GM18526 (cell line): ENCODE results near the gene IGSF9B.

ENCODE experiments used
- POLR2A ChIP-seq: IDR thresholded peaks from 3 replicates; pipeline ENCODE4 v1.6.1; 2011; ENCODE audit not compliant: insufficient read length; ENCODE audit errors: extremely low read depth

IGSF9B gene

GRCh38 chr11:133910101-133910500 is 46.7 kb downstream of the IGSF9B start:
- no peak for TF ChIP-seq POLR2A

DNA sequence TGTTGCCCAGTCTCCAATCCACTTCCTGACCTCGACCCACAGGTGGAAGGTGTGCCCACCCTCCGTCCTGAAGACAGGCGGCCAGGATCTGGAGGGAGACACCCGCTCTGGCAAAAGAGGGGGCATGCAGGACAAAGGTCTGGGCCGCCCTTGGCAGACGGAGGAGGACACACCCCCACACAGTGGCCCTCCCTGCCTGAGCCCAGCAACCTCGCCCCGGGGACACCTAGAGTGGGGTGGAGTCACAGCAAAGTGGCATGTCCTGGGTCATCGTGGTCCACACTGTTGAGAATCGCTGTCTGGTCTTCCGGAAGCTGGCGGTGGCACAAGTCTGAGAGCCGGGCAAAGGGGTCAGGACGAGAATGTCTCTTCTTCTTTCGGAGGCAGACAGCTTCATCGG is 47.9 kb downstream of the IGSF9B start:
- no peak for TF ChIP-seq POLR2A

DNA sequence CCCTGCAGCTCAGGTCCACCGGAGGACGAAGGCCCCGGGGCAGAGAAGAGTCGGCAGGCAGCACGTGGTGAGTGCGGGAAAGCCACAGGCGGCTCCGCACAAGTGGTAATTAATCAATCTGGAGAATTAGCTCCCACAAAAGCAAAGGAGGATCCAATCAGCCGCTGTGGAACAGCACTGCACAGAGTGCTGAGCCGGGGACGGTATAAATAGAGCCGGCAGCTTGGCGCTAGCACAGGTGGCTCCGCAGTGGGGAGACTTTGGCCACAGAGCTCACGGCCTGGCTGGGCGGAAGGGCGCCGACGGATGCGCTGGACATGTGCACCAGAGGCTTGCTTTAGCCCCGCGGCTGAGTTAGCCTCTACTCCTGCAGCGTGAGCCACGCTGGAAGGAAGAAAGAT is 48.9 kb downstream of the IGSF9B start:
- no peak for TF ChIP-seq POLR2A

DNA sequence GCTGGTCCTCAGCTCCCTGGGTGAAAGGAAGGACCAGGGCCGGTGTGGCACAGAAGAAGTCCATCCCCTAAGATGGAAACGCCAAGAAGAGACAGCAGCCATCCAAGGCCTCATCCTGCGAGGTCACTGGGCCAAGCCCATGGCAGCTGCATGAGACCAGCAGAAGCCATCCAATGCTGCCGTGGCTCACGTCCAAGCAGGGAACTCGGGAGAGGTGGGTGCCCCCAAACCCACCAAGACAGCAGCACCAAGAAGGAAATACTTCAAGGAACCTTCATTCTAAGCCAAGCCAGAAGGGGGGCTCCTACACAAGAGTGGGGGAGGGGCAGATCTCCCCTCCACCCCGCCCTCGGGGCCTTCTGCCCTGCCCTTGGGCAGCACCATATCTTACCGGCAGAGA is 49.6 kb downstream of the IGSF9B start:
- TF ChIP-seq POLR2A = no peak

- no peak for TF ChIP-seq POLR2A
These were observed 50.0 kb downstream of the IGSF9B start for GRCh38 chr11:133906746-133907145.

DNA sequence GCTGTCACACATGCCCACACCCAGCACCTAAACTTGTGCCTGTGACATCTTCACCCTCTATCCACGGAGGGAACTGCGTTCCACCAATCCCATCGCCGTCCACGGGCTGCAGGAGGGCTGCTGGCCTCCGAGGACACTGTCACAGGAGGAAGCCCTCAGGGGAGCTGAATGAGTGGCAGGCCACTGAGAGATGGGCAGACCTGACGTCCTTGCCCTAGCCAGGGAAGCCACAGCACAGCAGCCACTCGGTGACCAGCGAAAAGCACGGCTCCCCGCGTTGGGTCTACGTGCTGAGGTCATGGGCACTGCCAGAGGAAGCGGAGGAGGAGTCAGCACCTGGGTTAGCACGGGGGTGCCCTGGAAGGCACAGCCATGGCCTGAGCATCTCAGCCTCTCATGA is 50.5 kb downstream of the IGSF9B start:
- TF ChIP-seq POLR2A = no peak

GRCh38 chr11:133905677-133906156 is 51.1 kb downstream of the IGSF9B start:
- TF ChIP-seq POLR2A = no peak

DNA sequence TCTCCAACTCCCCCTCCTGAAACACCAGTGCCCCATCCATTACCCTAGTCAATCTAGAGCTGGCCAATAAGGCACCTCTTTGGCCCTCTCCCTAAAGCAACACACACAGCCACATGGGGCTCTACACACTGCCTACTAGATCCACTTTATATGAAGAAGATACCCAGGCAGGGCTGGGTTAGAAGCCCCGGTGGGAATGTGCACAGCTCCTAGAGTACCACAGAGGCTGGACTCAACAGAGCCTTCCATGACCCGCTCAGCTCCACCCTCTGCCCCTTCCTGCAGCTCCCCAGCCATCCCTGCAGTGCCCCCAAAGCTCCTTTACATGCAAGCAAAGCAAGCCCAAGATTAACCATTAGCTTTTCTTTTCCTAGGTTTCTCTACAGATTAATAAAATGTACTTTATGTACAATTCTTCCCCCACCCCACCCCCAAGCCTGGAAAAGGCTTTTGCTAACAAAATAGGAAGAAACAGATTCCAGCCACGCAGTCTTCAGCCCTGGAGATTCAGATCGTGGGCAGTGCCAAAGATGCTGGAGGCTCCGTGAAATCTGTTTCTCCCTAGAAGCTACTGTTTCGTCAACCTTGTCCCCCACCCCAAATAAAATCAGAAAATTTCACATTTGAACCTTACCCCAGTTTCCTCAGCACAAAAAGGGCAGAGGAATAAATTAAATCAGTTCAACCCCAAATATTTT is 51.8 kb downstream of the IGSF9B start:
- TF ChIP-seq POLR2A = no peak

DNA sequence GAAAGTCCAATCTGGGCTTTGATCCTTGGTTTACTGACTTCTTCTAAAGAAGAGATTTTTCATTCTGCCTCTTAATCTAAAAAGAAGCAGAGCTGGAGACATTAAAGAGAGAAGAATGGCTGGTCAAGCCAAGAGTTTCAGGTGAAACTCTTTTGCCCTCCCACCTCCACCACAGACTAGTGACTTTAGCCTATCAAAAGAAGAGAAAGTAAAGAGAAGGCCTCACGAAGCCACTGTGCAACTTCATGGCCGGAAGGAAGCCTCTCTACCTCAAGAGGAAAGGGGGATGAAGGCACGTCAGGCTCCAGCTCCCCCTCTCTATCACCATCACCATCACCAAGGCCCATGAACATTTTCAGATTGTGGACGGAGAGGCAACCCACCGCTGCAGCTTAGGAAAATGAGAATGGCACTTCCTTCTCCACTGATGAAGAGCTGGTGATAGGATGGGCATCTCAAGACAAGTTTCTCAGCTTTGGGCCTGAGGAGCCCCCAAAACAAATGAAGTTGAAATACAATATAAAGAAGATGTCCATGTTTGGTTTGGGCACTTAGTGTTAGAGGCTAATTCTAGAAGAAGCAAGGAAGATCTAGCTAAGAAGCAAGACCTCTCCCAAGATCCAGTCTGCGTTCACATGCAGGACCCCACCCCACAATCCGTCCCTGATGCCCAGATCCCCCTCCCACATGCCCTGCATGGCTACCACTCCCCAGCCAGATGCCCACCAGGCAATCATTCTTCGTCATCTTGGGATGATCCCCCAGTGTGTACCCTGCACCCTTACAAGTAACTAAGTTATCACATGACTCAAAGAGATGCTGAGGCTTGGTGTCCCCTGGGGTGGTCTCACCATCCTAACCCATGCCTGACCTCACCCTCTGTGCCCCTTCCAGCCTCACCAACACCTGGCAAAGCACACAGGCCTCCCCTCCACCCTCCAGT is 52.6 kb downstream of the IGSF9B start:
- no peak for TF ChIP-seq POLR2A

GRCh38 chr11:133903056-133903455 is 53.7 kb downstream of the IGSF9B start:
- TF ChIP-seq POLR2A = no peak

DNA sequence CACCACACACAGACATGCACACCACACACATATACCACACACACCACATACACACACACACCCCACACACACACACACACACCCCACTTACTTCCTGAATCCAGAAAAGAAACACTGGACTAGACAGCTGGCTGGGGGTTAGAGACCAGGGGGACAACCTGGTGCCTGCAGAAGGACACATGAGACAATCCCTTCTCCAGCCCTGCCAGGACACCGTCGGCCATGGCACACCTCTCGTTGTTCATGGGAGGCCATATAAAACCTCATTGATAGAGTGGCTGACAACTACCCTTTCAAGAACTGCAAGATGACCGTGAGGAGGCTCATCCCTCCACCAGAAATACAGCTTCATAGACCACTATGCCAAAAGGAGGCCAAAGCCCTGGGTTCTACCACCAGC is 54.3 kb downstream of the IGSF9B start:
- TF ChIP-seq POLR2A = no peak

DNA sequence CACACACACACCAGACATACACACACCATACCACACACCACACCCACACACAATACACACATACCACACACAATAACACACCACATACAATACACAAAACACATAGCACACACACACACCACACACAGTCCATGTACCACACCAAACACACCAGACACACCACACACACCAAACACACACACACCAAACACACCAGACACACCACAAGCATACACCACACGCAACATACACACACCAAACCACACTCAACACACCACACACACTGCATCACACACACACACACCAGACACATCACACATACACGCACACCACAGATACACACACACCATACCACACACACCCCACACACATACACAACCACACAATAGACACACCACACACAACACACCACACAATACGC is 54.8 kb downstream of the IGSF9B start:
- no peak for TF ChIP-seq POLR2A

- no peak for TF ChIP-seq POLR2A
These were observed 55.5 kb downstream of the IGSF9B start for GRCh38 chr11:133901316-133901715.

DNA sequence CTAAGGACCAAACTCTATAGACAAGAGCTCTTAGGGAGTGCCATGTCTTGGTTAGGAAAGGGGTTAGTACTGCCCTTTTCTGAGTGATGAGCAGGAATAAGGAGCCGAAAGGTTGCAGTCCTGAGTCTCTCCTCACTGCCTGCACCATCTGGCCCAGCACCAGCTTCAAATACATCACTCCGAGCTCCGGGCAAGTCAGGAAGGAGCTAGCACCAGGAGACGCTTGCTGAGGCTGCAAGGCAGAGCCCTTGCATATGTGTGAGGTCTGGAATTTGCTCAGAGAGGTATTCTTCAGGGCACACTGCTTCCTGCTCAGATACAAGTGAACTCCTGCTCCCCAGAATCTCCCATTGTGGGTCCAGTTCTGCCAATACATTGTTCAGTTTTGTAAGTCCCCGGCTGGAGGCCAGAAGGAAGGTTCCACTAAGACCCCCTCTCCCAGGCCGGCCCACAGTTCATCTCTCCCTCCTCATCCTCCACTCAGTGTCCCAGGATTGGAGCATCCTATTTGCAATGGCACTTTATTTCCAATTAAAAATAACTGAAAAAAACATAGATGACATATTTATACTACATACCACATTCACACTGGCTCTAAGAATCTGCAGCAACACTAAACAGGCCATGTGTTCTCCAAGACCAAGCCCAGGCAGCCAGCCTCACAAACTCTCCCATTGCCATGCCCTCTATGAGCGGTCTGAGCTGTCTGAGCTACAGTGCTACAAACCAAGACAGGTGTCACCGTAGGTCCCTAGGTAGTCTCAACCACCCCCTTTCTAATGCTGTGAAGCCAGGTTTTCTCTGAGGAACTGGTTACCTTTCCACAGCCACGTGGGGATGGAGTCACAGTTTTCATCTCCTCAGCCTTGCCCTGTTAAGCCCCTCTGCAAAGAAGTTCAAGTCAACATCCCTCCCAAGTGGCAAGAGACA is 56.3 kb downstream of the IGSF9B start:
- TF ChIP-seq POLR2A = no peak

- TF ChIP-seq POLR2A = no peak
These were observed 58.0 kb downstream of the IGSF9B start for GRCh38 chr11:133898770-133899115.

GRCh38 chr11:133898031-133898769 is 58.6 kb downstream of the IGSF9B start:
- no peak for TF ChIP-seq POLR2A
